ENCODE measurements around the gene DNAJB11. TPM values are rescaled to one million over a fixed set of nuclear protein-coding genes. Genes with fewer than 3 reads are reported as not detected.

The DNAJB11 gene
- polyA plus RNA-seq, 1 experiment = 26.2 TPM

DNA sequence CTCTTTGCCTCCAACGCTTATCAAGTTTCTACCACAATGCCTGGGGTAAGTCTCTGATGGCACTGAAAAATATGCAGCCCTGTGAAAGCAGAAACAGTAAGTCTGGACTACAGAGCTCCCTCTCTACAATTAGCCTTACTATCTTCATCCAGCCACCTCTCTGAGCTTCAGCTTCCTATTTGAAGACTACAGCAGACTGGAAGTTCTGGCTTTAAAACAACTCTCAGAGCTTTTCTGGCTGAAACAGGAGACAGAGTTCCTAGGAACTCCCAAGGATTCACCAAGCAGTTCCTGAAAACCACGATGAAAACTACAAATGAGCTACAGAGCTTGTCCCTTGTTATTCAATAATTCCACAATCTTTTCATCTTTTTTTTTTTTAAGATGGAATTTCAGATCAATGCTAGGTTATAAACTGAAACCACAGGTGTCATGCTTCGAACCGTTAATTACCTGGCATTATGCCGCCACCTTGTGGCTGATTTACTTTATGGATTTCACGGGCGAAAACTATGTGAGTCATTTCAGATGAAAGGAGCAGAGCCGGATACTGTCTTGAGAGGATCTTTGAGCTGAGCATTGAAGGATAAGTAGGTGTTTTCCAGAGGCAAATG lies 30.2 kb upstream of the DNAJB11 start:
- peak; percentile 63 for TF ChIP-seq CTCF (IDR thresholded peaks at IDR 0.05; ENCODE audit: insufficient read depth, low read depth, low read length)
- Histone ChIP-seq H3K36me3 (ENCODE audit: control insufficient read depth, insufficient read depth, low read length) (no peaks in the 10 kb centered on the region), H3K27me3 (ENCODE audit: control insufficient read depth, insufficient read depth, low read length) (no peaks in the 10 kb centered on the region), H3K4me3 (ENCODE audit: low read depth, low read length) (no peak overlapping the region)
- DNase-seq (ENCODE audit: low read depth) = peak; percentile 15
- CTCF ChIA-PET = interaction anchor here (0.6 to 4.9 kb wide), 33 partner anchors 9 to 679 kb away, joined by 3 to 56 read pairs (median 5); no protein-coding TSS in a partner anchor
- POLR2A ChIA-PET = interaction anchor here (0.5 kb wide), 1 partner anchor 283 kb away, joined by 8 read pairs; no protein-coding TSS in a partner anchor

DNA sequence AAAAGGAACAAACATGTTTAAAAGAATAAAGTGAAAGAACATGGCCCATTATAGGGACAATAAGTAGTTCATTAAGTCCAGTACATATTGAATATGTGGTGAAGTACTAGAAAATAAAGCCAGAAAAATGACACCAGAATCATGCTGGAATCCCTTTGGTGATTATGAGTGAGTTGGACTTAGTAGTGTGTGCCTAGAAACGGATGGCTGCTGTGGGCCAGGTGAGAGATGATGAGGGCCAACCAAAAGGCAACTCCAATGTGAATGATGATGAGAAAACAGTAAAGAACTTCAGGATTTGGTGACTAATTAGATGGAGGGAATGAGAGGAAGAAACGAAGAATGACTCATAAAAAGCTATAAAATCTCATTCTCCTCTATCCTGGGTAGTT lies 29.7 kb upstream of the DNAJB11 start:
- Histone ChIP-seq H3K27me3 (ENCODE audit: control insufficient read depth, insufficient read depth, low read length) (no peaks in the 10 kb centered on the region), H3K36me3 (ENCODE audit: control insufficient read depth, insufficient read depth, low read length) (no peaks in the 10 kb centered on the region), H3K4me3 (ENCODE audit: low read depth, low read length) (no peak overlapping the region)
- ChIA-PET CTCF (interaction anchor here (0.6 to 4.9 kb wide), 25 partner anchors 8 to 680 kb away, joined by 3 to 56 read pairs (median 5); no protein-coding TSS in a partner anchor), POLR2A (interaction anchor here (0.5 kb wide), 1 partner anchor 283 kb away, joined by 8 read pairs; no protein-coding TSS in a partner anchor)
- peak; percentile 4 for DNase-seq (ENCODE audit: low read depth)
- TF ChIP-seq CTCF (IDR thresholded peaks at IDR 0.05; ENCODE audit: insufficient read depth, low read depth, low read length) = no peak

GRCh38 chr3:186544281-186544680 lies 26.2 kb upstream of the DNAJB11 start, which contains the start of gene CRYGS:
TSS of gene CRYGS (minus strand) at chr3:186544380. CDS start at chr3:186544326, 54 bp downstream.
- H3K4me3 ChIP-seq (ENCODE audit: low read depth, low read length) = no peak within 1 kb of the TSS
- CTCF ChIA-PET = no interaction called here
- TF ChIP-seq CTCF (IDR thresholded peaks at IDR 0.05; ENCODE audit: insufficient read depth, low read depth, low read length) = no peak
- DNase-seq (ENCODE audit: low read depth) = no peak
- POLR2A ChIA-PET = no interaction called here
- no peaks in the 10 kb centered on the region for H3K27me3 ChIP-seq (ENCODE audit: control insufficient read depth, insufficient read depth, low read length)
- no peaks in the 10 kb centered on the region for H3K36me3 ChIP-seq (ENCODE audit: control insufficient read depth, insufficient read depth, low read length)

DNA sequence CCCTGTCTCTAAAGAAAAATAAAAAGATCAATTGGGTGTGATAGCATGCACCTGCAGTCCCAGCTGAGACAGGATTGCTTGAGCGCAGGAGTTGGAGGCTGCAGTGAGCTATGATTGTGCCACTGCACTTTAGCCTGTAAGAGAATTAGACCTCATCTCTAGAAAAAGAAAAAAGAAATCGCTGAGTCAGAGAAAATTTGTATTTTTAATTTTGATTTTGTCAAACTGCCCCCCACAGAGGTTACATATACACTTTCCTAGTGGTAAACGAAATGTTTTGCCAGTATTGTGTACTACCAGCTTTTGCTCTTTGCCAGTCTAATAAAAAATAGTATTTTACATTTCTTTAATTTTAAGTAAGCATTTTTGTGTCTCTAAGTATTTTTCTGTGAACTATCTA lies 21.0 kb upstream of the DNAJB11 start:
- H3K27me3 ChIP-seq (ENCODE audit: control insufficient read depth, insufficient read depth, low read length) = no peaks in the 10 kb centered on the region
- TF ChIP-seq CTCF (IDR thresholded peaks at IDR 0.05; ENCODE audit: insufficient read depth, low read depth, low read length) = no peak
- CTCF ChIA-PET = interaction anchor here (0.7 to 1.7 kb wide), 3 partner anchors 9 to 532 kb away, joined by 3 to 7 read pairs (median 4); no protein-coding TSS in a partner anchor
- no peaks in the 10 kb centered on the region for H3K36me3 ChIP-seq (ENCODE audit: control insufficient read depth, insufficient read depth, low read length)
- no peak for DNase-seq (ENCODE audit: low read depth)
- POLR2A ChIA-PET = no interaction called here
- no peak overlapping the region for H3K4me3 ChIP-seq (ENCODE audit: low read depth, low read length)

DNA sequence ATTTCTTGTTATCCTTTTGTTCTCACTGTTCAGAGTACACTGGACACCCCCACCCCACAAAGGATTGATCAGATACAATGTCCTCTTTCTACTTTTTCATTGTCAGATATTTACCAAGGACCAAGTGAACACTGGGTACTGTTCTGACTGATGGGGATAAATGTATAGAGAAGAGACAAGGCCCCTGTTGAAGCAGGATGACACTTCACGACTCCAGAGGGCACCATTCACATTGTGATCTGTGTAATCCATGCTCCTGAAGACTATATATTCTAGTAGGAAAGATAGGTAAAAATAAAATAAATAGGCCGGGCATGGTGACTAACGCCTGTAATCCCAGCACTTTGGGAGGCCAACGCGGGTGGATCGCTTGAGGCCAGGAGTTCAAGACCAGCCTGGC lies 19.1 kb upstream of the DNAJB11 start:
- ChIA-PET CTCF (interaction anchor here (1.2 kb wide), 1 partner anchor 13 kb away, joined by 3 read pairs; no protein-coding TSS in a partner anchor), POLR2A (no interaction called here)
- H3K4me3 ChIP-seq (ENCODE audit: low read depth, low read length) = no peak overlapping the region
- no peak for TF ChIP-seq CTCF (IDR thresholded peaks at IDR 0.05; ENCODE audit: insufficient read depth, low read depth, low read length)
- no peak for DNase-seq (ENCODE audit: low read depth)
- peaks cover 4% of the 10 kb centered on the region; the same call in 1 of the 2 replicates for H3K36me3 ChIP-seq (ENCODE audit: control insufficient read depth, insufficient read depth, low read length)
- H3K27me3 ChIP-seq (ENCODE audit: control insufficient read depth, insufficient read depth, low read length) = no peaks in the 10 kb centered on the region

Measured in BJ (cell line).